Prostate gland (tissue), 2 donors: ENCODE data around the gene HS1BP3. TPM values are rescaled to one million over a fixed set of nuclear protein-coding genes. Genes with fewer than 3 reads are reported as not detected.

Source experiments
- DNase-seq: peaks from one replicate; pipeline ENCODE4 v3.0.0-alpha.2; 2019; ENCODE audit warnings: low spot score
- H3K27ac ChIP-seq, 2 donors: fragments of 200-600 bp; sonication (generic); 2 replicates each; pipeline ENCODE4 v1.5.1; 2017 to 2019
- H3K27me3 ChIP-seq: fragments of 200-600 bp; sonication (generic); replicated peaks from 2 replicates; pipeline ENCODE4 v1.5.1; 2019; ENCODE audit not compliant: insufficient read depth
- H3K36me3 ChIP-seq, 2 donors: fragments of 200-600 bp; sonication (generic); 1 replicate in 1 of 2; 2 replicates in 1 of 2; pipeline versions ENCODE4 v1.5.1 to v1.8.1; 2017 to 2019
- H3K4me1 ChIP-seq: fragments of 200-600 bp; sonication (generic); replicated peaks from 2 replicates; pipeline ENCODE4 v1.5.1; 2019
- H3K4me3 ChIP-seq, 2 donors: fragments of 200-600 bp; sonication (generic); 2 replicates each; pipeline ENCODE4 v1.5.1; 2017 to 2019
- H3K9me3 ChIP-seq: fragments of 200-600 bp; sonication (generic); 2 replicates; pipeline ENCODE4 v1.5.1; 2017
- POLR2A ChIP-seq: fragments of 450-650 bp; IDR thresholded peaks from one replicate; pipeline ENCODE4 v1.6.1; 2016; ENCODE audit warnings: antibody characterized with exemption, mild to moderate bottlenecking
- POLR2AphosphoS5 ChIP-seq: sonication (generic); formaldehyde crosslinking; IDR thresholded peaks from one replicate; pipeline ENCODE4 v1.6.1; 2017; ENCODE audit warnings: antibody characterized with exemption
- WGBS: methylation state at CpG from one replicate; pipeline ENCODE4 v1.1.5; 2018; 5-methylcytosine and 5-hydroxymethylcytosine counted together
- intact Hi-C: fragments of 100-400 bp; cut with DNase I; formaldehyde crosslinking; loops from one replicate; pipeline ENCODE4 v1.14.2; 2022
- total RNA-seq, 2 donors: library from RNA; depleted of rRNA; stranded (reverse); fragments of >200 nt; gene quantifications; one replicate each; pipeline ENCODE4 v1.1.0, GENCODE V29; 2016
- TF ChIP-seq, protein P1 (sequence below), 4 experiments: fragments of 200-600 bp in 2 of 4; fragments of 450-650 bp in 2 of 4; sonication (generic) in 2 of 4; IDR thresholded peaks; 1 replicate in 3 of 4; 2 replicates in 1 of 4; pipeline ENCODE4 v1.5.1; 2016 to 2019; ENCODE audit warnings: antibody characterized with exemption in 4 of 4, mild to moderate bottlenecking in 2 of 4, moderate library complexity in 2 of 4

Gene HS1BP3
- total RNA-seq, 2 donors from 2014 or later = 29.9 to 39.4 TPM

DNA sequence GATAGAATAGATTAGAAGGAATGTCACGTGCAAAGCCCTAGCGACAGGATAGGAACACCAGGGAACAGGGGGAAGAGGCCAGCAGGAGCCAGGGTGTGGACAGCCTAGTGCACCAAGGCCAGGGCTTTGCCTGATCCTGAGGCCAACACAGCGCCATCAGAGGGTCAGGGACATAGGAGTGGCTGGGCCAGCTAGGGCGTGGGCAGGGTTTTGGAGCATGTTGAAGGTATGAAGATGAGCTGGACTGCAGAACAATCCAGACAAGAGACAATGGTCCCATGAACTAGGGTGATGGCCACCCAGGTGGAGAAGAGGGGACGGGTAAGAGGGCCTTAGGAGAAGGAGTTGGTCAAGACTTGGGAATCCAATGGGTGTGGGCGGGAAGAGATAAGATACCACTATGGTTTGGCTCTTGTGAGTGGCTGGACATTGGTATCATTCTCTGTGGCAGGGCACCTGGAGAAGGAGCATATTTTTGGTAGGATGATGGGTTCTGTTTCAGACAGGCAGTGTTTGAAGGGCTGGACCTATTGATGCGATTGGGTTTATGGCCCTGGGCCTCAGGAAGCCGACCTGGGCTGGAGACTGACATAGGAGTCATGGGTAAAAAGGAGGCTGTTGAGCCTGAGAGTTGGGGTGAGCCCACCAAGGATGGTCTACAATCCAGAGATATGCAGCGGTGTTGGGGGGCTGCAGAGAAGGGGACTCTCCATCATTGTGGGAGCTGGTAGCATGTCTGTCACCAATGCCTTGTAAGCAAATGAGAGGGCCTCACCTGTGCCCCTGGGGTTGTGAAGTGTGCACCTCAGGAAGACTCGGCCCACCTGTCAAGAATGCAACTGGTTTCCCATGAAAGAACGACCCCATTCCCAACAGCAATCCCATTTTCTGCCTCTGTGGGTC, 2.0 kb upstream of the HS1BP3 start:
- Histone ChIP-seq H3K4me3 (no peak overlapping the region), H3K9me3 (no peaks in the 10 kb centered on the region), H3K4me1 (peaks cover 8% of the 10 kb centered on the region), H3K36me3 (no peaks in the 10 kb centered on the region), H3K27me3 (no peaks in the 10 kb centered on the region), H3K27ac (no peak overlapping the region)
- no peak for TF ChIP-seq POLR2A
- TF ChIP-seq, protein P1, sequence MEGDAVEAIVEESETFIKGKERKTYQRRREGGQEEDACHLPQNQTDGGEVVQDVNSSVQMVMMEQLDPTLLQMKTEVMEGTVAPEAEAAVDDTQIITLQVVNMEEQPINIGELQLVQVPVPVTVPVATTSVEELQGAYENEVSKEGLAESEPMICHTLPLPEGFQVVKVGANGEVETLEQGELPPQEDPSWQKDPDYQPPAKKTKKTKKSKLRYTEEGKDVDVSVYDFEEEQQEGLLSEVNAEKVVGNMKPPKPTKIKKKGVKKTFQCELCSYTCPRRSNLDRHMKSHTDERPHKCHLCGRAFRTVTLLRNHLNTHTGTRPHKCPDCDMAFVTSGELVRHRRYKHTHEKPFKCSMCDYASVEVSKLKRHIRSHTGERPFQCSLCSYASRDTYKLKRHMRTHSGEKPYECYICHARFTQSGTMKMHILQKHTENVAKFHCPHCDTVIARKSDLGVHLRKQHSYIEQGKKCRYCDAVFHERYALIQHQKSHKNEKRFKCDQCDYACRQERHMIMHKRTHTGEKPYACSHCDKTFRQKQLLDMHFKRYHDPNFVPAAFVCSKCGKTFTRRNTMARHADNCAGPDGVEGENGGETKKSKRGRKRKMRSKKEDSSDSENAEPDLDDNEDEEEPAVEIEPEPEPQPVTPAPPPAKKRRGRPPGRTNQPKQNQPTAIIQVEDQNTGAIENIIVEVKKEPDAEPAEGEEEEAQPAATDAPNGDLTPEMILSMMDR (IDR thresholded peaks at IDR 0.05) = no peak
- no peak for TF ChIP-seq POLR2AphosphoS5
- intact Hi-C loops = no loop called here
- WGBS = 96% methylated on average over 11 of the region's 11 CpGs
- no peak for DNase-seq

DNA sequence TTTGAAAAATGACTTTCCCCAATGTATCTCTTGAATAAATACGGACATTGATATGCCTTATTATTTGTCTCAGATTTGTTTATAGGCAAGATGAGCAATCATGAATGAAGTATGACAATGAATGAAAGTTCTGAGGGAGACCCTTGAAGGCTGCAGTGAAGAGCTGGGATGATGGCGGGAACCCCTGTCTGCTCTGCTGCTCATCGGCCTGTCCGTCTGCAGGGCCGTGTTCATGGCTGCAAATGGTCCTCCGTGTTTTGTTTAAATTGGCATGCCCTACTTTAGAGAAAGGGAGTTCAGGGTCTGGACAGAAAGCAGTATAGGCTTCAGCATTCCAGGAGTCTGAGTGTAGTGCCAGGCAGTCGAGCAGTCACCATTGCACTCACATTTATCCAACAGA, 1.2 kb upstream of the HS1BP3 start:
- no peak for DNase-seq
- Histone ChIP-seq H3K4me1 (peaks cover 8% of the 10 kb centered on the region), H3K4me3 (no peak overlapping the region), H3K27ac (peak overlapping the region in 1 of 2 donors; percentile 90), H3K9me3 (no peaks in the 10 kb centered on the region), H3K36me3 (no peaks in the 10 kb centered on the region), H3K27me3 (no peaks in the 10 kb centered on the region)
- TF ChIP-seq POLR2A = no peak
- TF ChIP-seq POLR2AphosphoS5 = no peak
- TF ChIP-seq, protein P1 (IDR thresholded peaks at IDR 0.05) = no peak
- WGBS = 90% methylated on average over 7 of the region's 7 CpGs
- intact Hi-C loops = no loop called here

DNA sequence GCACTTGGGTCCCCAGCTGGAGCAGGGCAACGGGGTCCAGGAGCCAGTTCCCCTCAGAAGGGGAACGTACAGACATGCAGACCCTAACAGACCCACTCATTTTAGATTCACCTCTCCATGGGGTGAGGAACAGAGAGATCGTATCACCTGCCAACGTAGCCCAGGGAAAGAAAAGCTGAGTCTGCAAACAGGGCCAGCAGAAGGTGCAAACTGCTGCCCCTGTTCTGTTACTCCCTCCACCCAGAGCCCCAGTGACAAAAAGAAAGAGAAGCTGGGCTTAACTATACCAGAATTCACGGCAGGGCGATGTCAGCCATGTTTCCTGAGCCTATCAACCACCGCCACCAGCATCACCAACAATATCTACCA, 817 bp upstream of the HS1BP3 start:
- intact Hi-C loops = no loop called here
- Histone ChIP-seq H3K27ac (peak overlapping the region; percentile 90 to 97), H3K9me3 (no peaks in the 10 kb centered on the region), H3K4me3 (peak overlapping the region; percentile 94 to 96), H3K36me3 (no peaks in the 10 kb centered on the region), H3K4me1 (peaks cover 8% of the 10 kb centered on the region), H3K27me3 (no peaks in the 10 kb centered on the region)
- 64% methylated on average over 7 of the region's 7 CpGs for WGBS
- no peak for DNase-seq
- no peak for TF ChIP-seq POLR2AphosphoS5
- no peak for TF ChIP-seq POLR2A
- TF ChIP-seq, protein P1 (IDR thresholded peaks at IDR 0.05) = no peak

DNA sequence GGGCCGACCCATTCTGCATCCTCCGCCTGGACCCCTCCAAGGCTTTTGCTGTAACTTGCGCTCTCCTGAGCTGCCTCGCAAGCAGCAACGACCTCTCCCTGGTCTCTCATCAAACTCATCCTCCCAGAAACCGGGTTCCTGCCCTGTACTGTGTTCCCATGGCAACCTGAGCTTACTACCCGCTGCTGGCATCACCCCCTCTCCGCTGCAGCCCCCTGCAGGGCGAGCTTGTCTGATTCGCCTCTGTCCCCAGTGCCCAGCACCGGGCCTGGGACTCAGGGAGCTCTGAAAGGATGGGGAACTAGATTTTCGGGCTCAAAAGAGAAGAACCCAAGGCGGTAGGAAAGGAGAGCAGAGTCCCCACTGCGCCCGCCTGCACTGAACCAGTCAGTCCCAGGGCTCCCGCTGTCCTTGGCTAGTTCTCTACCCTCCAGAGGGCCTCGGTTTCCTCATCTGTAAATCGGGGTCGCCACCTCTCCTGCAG, 463 bp downstream of the HS1BP3 start:
- intact Hi-C loops = no loop called here
- no peak for TF ChIP-seq POLR2AphosphoS5
- TF ChIP-seq, protein P1 (IDR thresholded peaks at IDR 0.05) = no peak
- TF ChIP-seq POLR2A = no peak
- WGBS = 8% methylated on average over 19 of the region's 19 CpGs
- Histone ChIP-seq H3K9me3 (no peaks in the 10 kb centered on the region), H3K4me3 (peak overlapping the region; percentile 94 to 96), H3K36me3 (no peaks in the 10 kb centered on the region), H3K27me3 (no peaks in the 10 kb centered on the region), H3K4me1 (peaks cover 8% of the 10 kb centered on the region), H3K27ac (peak overlapping the region; percentile 90 to 97)
- DNase-seq = no peak
